Stimulated activated CD4-positive, alpha-beta T cell treated with anti-CD3 and anti-CD28 coated beads, Interleukin-12 subunit alpha, Interleukin-12 subunit beta, amount 100 ng/mL, for 48 hours (primary cell): ENCODE data around the gene PTPRN2.
"Not testable (repeated sequence)": the region's sequence is repeated elsewhere in the genome, so short reads cannot be mapped to it uniquely, and the experiment has no call there.

Source experiments
- DNase-seq, 3 donors: peaks; one replicate each; pipeline ENCODE4 v3.0.0-alpha.2; 2020; ENCODE audit warnings: low read depth in 2 of 3, low spot score in 1 of 3

Gene PTPRN2

DNA sequence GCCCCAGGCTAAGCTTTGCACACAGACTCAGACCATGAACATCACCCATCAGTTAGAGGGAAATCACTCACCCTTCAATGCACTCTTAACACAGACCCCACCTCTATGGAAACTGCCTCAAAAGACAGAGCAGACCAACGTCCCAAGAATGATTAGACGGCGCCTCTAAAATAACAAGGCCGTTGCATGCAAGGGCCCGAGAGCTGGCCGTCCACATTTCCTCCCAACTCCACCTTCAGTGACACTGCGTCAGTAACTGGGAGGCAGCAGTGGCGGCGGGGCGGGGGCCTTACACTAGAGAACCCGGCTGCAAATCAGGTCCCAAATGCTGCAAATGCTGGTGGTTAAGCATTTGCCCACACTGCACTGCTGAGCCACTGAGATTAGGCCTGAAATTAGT lies 115.0 kb downstream of the PTPRN2 start:
- no peak for DNase-seq

- no peak for DNase-seq
These were observed 115.9 kb downstream of the PTPRN2 start for GRCh38 chr7:158471716-158472115.

DNA sequence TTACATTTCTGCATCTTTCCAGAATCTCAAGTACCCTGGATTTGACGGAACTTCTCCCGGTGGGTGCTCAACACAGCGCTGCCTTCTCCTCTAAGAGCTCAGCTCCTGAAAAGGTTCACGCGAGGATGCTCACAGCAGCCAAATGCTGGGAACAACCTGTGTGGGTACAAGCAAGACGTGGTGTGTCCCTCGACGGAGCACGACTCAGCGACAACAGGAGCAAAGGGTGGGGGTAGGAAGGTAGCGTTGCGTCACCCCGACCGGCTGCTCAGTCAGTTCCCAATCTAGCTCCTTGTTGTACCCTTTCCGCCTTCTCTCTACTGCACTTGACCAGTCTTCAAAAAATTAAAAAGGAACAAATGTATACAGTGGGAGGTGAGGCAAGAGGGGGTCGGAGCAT lies 117.3 kb downstream of the PTPRN2 start:
- no peak for DNase-seq

DNA sequence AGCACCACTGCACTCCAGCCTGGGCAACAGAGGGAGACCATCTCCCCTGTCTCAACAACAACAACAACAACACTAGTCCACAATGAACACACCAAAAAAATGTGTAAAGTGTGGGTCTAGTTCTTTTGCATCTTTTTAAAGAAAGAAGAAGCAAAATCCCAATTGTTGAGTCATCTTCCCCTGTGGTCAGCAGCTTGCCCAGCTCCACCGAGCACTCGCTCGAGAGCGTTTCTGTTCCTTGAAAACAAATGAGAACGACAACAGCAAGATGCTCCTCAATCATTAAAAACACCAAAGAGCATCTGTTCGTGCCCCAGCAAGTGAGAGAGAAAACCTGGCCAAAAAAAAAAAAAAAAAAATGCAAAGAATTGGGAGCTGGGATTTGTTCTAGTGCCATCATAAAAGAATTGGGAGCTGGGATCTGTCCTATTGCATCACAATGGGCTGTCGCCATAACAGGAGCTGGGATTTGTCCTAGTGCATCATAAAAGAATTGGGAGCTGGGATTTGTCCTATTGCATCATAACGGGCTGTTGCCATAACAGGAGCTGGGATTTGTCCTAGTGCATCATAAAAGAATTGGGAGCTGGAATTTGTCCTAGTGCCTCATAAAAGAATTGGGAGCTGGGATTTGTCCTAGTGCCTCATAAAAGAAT lies 118.1 kb downstream of the PTPRN2 start:
- no peak for DNase-seq

DNA sequence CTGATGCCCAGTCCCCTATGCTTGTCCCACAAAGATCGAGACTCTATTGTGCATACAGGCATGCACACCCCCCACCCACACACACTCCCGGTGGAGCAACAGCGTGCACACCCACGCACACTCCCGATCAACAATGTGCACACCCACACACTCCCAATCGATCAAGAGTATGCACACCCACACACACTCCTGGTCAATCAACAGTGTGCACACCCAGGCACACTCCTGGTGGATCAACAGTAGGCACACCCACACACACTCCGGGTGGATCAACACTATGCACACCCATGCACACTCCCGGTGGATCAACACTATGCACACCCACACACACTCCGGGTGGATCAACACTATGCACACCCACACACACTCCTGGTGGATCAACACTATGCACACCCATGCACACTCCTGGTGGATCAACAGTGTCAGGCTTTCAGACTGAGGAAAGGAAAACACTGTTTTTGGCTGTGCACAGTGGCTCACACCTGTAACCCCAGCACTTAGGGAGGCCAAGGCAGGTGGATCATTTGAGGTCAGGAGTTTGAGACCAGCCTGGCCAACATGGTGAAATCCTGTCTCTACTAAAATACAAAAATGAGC lies 118.8 kb downstream of the PTPRN2 start:
- DNase-seq = no peak

DNA sequence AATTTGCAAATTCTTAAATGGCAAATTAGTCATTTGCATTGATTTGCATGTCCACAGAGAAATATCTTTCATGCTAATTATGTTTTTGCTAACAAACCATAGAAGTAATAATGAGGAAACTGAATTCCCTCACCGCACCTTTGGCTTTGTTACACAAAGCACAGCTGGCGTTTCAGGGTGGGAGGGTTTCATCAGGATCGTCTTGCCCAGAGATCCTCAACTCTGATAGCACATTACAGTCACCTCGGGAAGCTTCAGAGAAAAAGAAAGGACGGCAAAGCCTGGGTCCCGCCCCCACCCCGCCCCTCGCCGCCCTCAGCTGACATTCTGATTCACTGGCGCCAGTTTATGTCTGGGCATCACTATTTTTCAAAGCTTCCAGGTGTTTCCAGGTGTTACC lies 119.4 kb downstream of the PTPRN2 start:
- DNase-seq = no peak

DNA sequence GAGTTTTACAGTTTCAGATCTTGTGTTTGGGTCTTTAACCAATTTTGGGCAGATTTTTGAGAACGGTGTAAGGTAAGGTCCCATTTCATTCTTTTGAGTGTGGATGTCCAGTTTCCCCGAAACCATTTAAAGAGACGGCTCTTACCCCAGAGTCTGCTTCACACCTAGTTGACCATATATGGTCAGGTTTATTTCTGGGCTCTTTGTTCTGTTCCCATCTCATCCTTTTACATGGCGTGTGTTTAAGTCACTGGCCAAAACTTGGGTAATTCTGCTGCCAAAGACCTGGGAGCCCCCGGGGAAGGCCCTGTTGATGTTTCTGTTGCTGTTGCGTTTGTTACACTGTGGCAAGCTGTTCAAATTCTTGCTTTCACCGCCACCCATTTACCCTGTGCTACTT lies 120.1 kb downstream of the PTPRN2 start:
- no peak for DNase-seq

GRCh38 chr7:158463317-158463716 lies 124.3 kb downstream of the PTPRN2 start:
- DNase-seq = no peak

- DNase-seq = no peak
These were observed 125.8 kb downstream of the PTPRN2 start for GRCh38 chr7:158461824-158462223.

- no peak for DNase-seq
These were observed 127.0 kb downstream of the PTPRN2 start for GRCh38 chr7:158460665-158461064.

GRCh38 chr7:158458716-158459282 lies 128.8 kb downstream of the PTPRN2 start:
- DNase-seq = no peak

DNA sequence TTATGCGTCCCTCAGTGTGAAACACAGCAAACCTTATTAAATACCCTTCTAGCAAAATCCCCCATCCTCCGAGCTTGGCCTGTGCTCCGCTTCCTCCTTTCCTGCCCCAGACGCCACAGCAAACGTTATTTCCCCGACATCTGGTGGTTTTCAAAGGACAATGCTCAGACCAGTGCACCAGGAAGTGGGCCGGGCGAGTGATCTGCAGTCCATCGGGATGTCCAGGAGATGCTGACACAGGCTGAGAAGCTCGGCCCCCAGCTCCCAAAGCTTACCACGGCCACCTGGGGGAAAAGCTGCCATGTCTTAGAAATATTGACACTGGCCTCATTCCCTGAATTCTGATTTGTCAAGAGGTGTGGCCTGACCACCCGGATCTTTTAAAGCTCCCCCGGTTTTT lies 129.5 kb downstream of the PTPRN2 start:
- no peak for DNase-seq

GRCh38 chr7:158457586-158457985 lies 130.0 kb downstream of the PTPRN2 start:
- DNase-seq = not testable (repeated sequence)

GRCh38 chr7:158454631-158455030 lies 133.0 kb downstream of the PTPRN2 start:
- no peak for DNase-seq

- DNase-seq = no peak
These were observed 134.0 kb downstream of the PTPRN2 start for GRCh38 chr7:158453663-158454062.

DNA sequence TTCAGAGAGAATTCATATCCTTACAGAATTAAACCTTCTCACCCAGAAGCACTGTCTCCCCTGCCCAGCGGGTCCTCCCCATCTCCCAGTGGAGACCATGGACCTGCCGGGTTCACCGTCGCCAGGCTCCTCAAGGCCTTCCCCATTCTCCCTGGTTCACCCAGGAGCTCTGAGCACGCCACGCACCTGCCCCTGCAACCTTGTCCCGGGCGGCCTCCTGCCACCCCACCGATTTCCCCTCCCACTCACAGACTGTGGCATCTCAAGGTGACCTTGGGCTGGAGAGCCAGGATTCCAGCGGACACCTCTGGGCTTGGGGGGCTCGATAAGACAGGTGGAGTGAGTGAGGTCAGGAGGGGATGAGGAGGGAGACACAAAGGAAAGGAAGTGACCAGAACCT lies 135.3 kb downstream of the PTPRN2 start:
- DNase-seq = no peak

GRCh38 chr7:158450476-158451124 lies 137.0 kb downstream of the PTPRN2 start:
- no peak for DNase-seq

DNA sequence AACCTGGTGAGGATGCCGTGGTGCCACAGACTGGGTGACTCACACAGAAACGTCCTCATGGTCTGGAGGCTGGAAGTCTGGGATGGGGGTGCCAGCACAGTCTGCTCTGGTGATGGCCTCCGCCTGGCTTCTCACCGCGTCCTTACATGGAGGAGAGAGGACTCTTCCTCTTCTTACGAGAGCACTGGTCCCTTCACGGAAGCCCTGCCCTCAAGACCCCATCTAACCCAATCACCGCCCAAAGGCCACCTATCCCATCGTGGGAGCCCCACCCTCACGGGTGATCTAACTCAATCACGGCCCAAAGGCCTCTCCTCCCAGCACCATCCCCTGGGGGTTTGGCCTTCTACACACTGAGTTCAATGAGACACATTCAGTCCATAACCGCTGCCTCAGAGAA lies 137.7 kb downstream of the PTPRN2 start:
- no peak for DNase-seq

GRCh38 chr7:158449266-158449665 lies 138.4 kb downstream of the PTPRN2 start:
- no peak for DNase-seq

DNA sequence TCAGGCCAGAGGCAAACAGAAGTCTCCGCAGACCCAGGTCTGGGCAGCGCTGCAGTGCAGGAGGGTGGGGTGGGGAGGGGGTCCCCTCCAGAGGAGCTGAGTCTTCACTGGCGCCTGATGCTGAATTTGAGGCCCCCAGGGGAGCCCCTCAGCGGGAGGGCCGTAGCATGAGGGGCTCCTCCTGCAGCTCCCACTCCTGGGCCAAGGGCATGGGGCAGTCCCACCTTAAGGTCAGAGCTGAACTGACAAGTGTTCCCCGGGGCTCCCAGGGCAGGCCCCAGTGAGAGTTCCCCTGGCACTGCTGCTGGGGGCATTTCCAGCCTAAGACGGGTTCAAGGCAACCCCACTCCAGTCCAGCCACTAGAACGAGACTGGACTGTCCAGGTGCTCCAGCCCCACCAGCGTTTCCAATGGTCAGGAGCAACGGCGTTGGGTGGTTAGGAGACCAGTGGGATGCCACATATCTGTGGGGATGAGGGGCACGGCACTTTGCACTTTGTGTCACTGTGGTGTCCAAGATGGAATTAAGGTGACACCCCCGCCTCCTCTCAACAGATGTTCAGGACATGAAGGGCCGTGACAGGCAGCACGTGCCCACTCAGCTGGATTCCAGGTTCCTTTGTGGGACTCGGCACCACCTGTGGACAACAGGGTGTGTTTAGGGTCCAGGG lies 139.1 kb downstream of the PTPRN2 start:
- no peak for DNase-seq

- DNase-seq = no peak
These were observed 140.0 kb downstream of the PTPRN2 start for GRCh38 chr7:158447506-158448171.
